GOT3 (cell line): Measurements from ENCODE around the gene IL6ST.
"Not testable (repeated sequence)": the region's sequence is repeated elsewhere in the genome, so short reads cannot be mapped to it uniquely, and the experiment has no call there.

Experiments used
- DNase-seq: peaks from one replicate; lab custom pipeline; 2025; ENCODE audit warnings: mixed read lengths; lab: John Stamatoyannopoulos, UW

IL6ST gene

DNA sequence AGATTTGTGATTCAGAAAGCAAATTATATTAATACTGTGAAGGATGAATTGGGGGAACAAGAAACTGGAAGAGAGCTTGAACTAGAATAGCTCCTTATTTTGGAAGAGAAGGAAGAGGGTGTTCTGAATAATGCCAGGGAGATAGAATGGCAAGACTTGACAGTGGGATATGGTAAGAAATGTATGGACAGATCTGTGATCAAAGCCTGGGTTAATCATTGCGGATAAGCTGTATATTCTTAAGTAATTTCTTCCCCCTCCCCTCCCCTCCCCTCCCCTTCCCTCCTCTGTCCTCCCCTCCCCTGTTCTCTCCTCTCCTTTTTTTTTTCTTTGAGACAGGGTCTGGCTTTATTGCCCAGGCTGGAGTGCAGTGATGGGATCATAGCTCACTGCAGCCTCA, 10.1 kb upstream of the IL6ST start:
- DNase-seq: no peak

DNA sequence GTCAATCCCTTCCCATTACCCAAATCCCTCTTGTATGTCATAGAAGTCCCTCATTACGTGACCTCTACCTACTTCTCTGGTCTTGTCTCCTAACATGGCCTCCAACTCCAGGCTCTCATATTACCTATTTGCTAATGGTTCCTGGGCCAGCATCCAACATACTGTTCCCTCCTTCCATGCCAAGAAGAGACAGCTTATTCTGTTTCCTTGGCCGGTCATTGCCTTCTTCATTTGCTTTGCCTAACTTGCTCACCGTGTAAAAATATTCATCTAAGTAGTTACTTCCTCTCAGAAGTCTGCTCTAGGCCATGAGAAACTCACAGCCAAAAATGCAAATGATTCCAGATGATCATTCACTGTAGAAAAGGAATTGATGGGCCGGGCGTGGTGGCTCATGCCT, 8.9 kb upstream of the IL6ST start:
- DNase-seq: no peak

DNA sequence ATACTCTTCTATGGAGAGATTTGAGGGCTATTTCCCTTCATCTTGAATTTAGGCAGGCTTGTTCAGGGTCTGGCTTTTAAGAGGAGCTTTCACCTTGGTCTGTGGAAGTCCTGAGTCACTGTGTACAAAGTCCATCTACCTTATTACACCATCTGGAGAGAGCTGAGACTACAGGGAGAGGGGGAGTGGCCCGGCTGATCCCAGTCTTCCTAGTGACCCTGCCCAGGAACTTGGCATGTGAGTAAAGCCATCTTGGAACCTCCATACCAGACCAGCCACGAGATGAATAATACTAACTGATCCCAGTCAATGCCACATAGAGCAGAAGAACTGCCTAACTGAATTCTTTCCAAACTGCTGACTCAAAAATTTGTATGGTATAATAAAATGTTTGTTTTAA, 8.4 kb upstream of the IL6ST start:
- DNase-seq: no peak

DNA sequence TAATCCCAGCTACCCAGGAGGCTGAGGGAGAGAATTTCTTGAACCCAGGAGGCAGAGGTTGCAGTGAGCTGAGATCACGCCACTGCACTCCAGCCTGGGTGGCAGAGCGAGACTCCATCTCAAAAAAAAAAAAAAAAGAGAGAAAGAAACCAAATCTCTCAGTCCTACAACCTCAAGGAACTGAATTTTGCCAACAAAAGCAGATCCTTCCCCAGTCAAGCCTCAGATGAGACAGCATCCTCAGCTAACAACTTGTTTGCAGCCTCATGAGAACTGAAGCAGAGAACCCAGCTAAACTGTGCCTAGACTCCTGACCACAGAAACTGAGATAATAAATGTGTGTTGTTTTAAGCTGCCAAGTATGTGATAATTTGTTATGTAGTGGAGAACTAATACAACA, 7.5 kb upstream of the IL6ST start:
- DNase-seq: no peak

DNA sequence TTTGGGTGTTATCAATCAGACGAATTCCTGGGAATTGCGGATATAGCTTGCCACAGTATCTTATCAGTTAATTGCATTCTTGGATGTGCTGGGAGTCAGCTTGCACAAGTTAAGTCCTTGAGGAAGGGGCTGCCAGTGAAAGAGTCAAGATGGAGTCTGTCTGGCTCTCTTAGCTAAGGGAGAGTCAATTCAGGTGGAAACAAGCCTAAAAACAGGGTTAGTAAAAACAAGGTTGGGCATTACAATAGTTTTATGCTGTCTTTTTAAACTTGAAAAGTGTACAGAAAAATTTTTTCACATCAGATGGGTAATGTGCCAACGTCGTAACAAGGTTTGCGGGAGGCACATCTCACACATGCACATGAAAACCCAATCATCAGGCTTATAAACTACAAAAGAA, 5.5 kb upstream of the IL6ST start:
- DNase-seq: not testable (repeated sequence)

DNA sequence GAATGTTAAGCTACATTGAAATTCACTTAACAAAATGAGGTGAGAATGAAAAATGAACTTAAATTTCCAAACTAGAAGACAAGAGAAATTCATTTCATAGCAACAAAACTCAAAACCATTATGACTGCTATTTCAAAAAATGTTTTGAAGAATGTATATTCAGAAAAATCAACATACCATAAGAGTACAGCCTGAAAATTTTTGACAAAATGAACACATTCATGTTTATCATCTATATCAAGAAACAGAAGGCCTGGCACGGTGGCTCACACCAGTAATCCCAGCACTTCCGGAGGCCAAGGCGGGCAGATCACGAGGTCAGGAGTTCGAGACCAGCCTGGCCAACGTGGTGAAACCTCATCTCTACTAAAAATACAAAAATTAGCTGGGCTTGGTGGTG, 4.2 kb upstream of the IL6ST start:
- DNase-seq: no peak

DNA sequence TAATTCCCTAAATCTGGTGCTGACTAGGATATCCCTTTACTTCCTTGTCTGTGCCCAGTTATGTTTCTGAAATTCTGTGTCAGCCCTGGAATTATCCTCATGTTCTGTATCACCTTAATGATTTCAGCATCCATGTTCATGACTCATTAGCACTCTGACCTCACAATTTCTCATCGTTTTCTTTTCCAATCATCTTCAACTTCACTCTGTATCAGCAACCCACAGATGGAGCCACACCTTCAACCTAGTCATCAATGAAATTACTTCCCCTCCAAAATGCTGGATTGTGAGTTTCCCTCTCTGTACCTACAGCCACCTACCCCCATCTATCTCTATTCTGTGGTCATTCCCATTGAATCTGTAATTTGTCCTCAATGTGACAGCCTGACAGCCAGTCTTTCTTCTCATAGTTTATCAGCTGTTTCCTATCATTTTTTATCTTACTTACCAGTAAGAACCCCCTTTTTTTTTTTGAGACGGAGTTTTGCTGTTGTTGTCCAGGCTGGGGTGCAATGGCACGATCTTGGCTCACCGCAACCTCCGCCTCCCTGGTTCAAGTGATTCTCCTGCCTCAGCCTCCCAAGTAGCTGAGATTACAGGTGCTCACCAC, 3.1 kb upstream of the IL6ST start:
- DNase-seq: no peak

DNA sequence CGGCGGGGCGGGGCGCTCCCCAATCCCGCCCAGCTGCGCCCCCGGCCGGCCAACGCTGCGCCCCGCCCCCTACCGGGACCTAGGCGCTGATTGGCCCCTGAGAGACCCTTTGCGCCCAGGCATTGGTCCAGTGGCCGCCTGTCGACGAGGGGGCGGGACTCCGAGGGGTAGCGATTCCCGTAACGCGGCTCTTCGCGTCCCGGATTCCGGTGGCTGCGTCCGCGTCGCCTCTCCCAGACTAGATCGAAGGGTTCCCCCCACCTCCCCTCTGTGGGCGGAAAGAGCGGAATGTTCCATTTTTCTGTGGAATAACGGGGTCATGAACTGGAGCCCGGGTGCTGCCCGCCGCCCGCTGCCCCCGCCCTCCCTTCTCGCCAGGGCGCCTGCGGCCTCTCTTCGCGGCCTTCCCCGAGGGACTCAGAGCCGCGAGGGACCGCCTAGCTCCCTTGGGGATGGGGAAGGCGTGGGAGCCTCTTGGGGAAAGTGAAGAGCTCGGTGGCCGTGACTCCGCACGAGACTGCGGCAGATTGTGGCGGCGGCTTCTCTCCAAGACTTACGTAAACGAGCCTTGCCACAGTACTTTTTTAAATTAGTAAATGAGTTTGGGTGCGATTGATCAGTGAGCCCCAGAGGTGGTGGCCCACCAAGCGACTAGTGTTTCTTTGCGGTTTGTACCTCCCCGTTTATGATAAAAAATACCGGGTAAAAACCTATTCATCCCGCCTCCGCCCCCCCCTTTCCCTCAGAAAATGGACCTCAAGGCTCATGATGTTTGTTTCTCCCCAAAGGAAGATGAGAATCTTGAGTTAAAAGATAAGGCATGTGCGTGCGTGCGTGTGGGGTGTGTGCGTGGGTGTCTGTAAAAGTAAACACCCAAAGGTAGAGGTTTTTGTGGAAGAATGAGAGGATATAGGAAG, 493 bp upstream of the IL6ST start:
- DNase-seq: peak; percentile 84

DNA sequence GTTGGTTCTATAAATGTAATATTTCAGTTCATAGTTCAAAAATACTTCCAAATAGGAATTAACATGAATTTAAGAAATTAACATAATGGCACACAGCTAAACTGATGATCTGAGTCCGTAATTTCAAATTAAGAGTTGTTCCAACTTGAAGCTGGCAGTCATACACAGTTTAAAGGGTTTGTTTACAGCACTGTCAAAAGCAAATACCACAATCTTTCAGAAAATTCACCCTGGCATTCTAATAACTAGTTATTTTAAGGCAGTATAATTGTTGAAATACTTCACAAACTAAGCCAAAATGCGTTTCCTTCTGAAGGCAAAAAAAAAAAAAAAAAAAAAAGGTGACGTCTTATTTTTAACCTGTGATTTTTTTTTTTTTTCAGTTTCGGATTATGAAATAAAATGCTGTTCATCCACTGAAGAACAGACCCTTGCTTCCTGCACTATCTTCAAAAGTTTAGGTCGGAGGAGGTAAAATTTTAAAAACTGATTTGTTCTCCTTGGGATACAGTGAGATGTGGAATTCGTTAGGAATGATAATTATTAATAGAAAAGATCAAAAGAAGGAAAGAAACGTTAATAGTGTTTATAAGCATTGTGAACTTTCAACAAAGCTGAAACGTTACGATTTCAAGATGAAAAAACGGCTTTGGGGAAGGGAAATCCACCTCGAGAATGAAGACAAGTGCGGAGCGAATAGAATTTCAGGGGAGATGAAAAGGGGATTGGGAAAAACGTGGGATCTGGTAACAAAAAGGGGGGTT, 850 bp downstream of the IL6ST start:
- DNase-seq: no peak

DNA sequence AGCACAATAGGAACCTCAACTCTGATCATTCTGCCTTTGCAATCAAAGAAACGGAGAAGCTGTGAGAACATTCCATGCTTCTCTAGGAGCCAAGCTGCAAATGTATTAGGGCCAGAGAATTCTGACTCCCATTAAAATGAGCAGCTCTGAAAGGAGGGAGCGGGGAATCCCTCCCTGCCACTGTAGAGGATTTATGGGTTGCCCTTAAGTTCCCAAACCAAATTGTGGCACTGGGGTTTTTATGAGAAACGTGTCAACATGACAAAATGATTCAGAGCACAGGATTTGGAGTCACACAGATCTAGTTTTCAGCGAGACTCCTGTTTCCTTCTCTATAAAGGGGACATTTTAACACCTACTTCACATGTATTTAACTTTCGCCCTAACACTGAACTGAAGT, 1.8 kb downstream of the IL6ST start:
- no peak for DNase-seq

DNA sequence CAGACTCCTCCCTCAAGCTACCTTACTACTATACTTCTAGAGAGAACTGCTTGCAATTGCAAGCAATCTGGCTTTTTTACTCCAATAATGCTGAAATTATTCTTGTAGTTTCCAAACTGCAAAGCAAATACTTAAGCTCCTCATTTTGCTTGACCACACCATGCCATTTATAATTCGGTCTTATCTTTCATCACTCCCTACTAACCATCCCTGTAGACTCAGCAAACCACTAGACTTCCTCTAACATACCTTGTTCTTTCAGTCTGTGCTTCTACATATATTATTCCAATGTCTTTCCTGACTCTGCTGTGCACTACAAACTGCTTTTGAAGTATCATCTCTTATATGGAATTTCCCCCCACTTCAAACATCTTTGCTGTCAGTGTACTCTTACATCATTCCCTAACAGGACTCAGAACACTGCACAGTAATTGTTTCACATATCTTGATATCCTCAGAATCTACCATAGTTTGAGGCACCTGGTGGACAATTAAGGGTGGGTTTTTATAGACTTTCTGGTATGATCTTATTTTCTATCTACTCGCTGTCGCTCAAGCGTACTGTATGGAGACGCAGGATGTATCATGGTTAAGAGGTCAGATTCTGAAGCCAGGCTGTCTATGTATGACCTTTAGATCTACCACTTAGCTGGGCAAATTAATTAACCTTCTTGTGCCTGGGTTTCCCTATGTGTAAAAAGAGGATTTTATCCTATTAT, 2.8 kb downstream of the IL6ST start:
- no peak for DNase-seq

DNA sequence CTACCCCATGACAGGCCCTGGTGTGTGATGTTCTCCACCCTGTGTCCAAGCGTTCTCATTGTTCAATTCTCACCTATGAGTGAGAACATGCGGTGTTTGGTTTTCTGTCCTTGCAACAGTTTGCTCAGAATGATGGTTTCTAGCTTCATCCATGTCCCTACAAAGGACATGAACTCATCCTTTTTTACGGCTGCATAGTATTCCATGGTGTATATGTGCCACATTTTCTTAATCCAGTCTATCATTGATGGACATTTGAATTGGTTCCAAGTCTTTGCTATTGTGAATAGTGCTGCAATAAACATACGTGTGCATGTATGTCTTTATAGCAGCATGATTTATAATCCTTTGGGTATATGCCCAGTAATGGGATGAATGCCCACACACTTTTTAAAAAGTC, 3.9 kb downstream of the IL6ST start:
- DNase-seq: not testable (repeated sequence)

DNA sequence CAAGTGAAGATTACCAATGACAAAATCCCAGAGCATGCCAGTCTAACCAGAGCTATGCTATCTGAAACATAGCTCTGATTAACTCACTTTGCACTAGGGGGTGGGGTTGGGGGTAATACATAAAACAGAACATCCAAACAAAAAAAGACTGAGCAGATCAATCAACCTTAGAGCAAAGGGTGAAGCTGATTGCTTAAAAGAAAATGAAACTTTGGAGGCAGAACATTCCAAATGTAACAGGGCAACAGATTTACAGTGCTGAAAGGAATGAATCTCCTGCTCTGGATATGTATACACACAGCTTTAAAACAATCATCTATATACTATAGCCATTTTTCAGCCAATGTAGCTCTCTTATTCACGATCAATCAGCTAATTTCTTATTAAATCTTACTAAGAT, 4.9 kb downstream of the IL6ST start:
- DNase-seq: no peak

DNA sequence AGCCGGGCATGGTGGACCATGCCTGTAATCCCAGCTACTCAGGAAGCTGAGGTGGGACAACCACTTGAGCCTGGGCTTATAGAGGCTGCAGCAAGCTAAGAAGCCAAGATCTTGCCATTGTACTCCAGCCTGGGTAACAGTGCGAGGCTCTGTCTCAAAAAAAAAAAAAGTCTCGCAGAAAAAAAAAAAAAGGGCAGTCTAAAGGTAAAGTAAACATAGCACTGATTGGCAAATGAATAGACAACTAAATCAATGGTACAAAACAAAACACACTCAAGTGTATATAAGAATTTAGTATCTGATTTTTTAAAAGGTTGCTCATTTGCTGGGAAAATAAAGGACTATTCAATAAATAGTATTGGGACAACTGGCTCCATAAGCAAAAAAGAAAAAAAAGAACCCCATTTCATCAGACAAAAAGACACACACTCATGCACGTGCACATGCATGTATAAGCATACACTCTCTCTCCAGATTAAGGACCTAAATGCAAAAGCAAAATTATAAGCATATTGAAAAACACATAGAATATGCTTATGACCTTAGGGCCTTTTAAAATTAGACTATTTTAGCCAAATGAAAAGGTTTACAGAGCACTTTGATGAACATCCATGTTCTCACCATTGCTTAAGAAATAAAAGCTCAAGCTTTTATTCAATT, 5.7 kb downstream of the IL6ST start:
- no peak for DNase-seq

DNA sequence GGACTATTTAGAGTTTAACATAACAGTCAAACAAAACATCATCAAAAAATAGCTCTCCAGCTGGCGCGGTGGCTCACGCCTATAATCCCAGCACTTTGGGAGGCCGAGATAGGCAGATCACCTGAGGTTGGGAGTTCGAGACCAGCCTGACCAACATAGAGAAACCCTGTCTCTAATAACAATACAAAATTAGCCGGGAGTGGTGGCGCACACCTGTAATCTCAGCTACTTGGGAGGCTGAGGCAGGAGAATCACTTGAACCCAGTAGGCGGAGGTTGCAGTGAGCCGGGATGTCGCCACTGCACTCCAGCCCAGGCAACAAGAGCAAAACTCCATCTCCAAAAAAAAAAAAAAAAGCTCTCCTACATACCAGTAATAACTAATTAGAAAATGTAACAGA, 6.3 kb downstream of the IL6ST start:
- not testable (repeated sequence) for DNase-seq

DNA sequence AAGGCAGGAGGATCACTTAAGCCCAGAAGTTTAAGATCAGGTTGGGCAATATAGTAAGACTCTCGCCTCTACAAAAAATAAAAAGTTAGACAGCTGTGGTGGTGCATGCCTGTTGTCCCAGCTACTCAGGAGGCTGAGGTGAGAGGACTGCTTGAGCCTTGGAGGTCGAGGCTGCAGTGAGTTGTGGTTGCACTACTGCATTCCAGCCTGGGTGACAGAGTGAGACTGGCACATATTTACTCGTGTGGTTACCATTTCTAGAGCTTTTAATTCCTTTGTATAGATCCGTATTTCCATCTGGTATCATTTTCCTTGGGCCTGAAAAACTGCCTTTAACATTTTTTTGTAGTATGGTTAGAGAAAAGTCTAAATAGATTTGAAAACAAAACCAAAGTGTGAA, 7.8 kb downstream of the IL6ST start:
- DNase-seq: no peak

DNA sequence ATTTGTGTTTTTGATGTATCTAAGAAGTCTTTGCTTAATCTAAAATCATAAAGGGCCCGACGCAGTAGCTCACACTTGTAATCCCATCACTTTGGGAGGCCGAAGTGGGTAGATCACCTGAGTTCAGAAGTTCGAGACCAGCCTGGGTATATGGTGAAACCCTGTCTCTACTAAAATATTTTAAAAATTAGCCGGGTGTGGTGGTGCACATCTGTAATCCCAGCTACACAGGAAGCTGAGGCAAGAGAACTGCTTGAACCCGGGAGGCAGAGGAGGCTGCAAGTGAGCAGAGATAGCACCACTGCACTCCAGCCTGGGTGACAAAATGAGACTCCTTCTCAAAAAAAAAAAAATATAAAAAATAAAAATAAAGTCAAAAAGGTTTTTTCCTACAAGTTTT, 9.6 kb downstream of the IL6ST start:
- DNase-seq: no peak

DNA sequence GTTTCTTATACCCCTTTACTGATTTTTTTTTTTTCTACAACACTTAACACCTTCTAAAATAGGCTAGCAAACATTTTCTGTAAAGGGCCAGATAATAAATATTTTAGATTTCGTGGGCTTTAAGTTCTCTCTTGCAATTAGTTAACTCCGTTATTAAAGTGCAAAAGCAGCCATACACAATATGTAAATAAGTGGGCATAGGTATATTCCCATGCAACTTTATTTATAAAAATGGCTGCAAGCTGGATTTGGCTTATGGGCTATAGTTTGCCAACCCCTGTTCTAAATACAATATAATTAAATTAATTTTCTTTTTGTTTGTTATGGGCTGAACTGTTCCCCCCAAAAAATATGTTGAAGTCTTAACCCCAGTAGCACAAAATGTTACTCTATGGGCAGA, 10.8 kb downstream of the IL6ST start:
- DNase-seq: no peak

DNA sequence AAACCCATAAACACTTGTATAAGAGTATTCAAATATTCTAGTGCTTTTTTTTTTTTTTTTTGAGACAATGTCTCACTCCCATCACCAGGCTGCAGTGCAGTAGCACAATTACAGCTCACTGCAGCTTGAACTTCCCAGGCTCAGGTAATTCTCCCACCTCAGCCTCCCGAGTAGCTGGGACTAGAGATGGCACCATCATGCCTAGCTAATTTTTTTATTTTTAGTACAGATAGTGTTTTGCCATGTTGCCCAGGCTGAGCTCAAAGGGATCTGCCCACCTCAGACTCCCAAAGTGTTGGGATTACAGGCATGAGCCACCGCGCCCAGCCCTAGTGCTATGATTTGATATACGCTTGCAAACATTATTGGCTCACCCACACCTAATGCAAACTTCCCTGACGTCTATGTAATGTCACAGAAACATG, 11.8 kb downstream of the IL6ST start:
- no peak for DNase-seq

DNA sequence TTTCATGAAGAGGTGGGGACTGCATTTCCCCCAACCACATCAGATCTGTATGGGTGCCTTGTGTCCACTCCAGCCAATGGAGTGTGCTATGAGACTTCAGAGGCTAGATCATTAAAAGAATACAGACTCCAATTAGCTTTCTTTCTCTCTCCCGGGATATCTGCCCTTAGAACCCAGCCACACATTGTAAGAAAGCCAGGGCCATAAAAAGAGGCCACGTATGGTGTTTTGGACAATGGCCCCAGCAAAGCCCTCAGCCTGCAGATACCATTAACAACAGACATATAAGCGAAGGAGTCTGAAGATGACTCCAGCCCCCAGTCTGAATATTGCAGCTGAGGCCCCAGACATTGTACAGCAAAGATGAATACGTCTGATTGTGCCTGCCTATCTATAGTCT, 21.5 kb downstream of the IL6ST start:
- no peak for DNase-seq

DNA sequence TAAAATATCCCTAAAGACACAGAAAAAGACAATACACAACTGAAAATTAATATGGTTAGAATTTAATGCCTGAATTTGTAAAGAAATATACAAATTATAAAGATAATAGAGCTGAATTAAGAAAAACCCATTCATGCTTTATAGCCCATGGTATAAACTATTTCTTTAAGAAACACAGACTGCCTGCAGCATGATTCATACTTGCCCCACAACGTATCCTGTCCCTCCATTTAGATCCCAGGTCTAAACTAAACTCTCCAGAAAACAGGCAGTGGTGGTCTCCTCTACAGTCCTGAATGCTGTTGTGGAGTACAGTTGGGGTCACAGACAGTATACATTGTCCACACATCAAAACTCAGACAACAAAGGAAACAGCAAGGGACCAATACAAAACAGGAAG, 24.8 kb downstream of the IL6ST start:
- no peak for DNase-seq

DNA sequence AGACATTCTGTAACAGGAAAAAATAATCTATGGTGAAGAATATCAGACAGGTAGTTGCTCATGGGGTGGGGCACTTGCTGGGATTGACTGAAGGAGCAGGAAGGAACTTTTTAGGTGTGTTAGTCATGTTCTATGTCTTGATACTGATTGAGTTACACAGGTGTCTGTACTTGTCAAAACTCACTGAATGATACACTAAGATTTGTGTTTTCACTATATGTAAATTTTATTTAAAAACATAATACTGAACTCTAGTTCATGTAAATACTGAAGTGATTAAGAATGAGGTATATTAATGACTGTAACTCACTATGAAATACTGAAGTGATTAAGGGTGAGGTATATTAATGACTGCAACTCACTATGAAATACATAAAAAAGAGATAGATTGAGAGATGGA, 28.5 kb downstream of the IL6ST start:
- DNase-seq: no peak
